Mesendoderm (in vitro differentiated cells): ENCODE results near the gene P3H4.
"Not testable (repeated sequence)": the region's sequence is repeated elsewhere in the genome, so short reads cannot be mapped to it uniquely, and the experiment has no call there.

Experiments used
- DNase-seq: peaks from one replicate; pipeline ENCODE4 v3.0.0; 2013
- H2AK5ac ChIP-seq: 2 replicates; pipeline ENCODE4 v1.6.1; 2013; ENCODE audit warnings: low read length, inconsistent platforms
- H2BK120ac ChIP-seq: 2 replicates; pipeline ENCODE4 v1.6.1; 2013; ENCODE audit warnings: low read depth, mild to moderate bottlenecking, low read length, moderate library complexity, mixed read lengths
- H2BK15ac ChIP-seq: replicated peaks from 2 replicates; pipeline ENCODE4 v1.6.1; 2013; ENCODE audit warnings: low read depth, mild to moderate bottlenecking, moderate library complexity
- H2BK5ac ChIP-seq: 2 replicates; pipeline ENCODE4 v1.6.1; 2013; ENCODE audit warnings: low read length, inconsistent platforms
- H3K18ac ChIP-seq: 2 replicates; pipeline ENCODE4 v1.6.1; 2013; ENCODE audit warnings: mild to moderate bottlenecking, low read length, mixed read lengths
- H3K23ac ChIP-seq: one replicate; pipeline ENCODE4 v1.6.1; 2013; ENCODE audit warnings: low read length
- H3K27ac ChIP-seq: 2 replicates; pipeline ENCODE4 v1.5.1; 2013; ENCODE audit warnings: low read depth, mild to moderate bottlenecking, inconsistent platforms, low read length, moderate library complexity
- H3K27me3 ChIP-seq: 2 replicates; pipeline ENCODE4 v1.6.1; 2013; ENCODE audit warnings: low read length, control low read depth, mild to moderate bottlenecking, inconsistent platforms; ENCODE audit not compliant: insufficient read depth, poor library complexity
- H3K36me3 ChIP-seq: 2 replicates; pipeline ENCODE4 v1.6.1; 2013; ENCODE audit warnings: low read length, inconsistent platforms; ENCODE audit not compliant: control insufficient read depth, insufficient read depth
- H3K4ac ChIP-seq: one replicate; pipeline ENCODE4 v1.6.1; 2013; ENCODE audit warnings: low read depth, mild to moderate bottlenecking, low read length, moderate library complexity
- H3K4me1 ChIP-seq: 2 replicates; pipeline ENCODE4 v1.6.1; 2013; ENCODE audit warnings: low read depth, low read length, inconsistent platforms; ENCODE audit not compliant: control insufficient read depth
- H3K4me2 ChIP-seq: 2 replicates; pipeline ENCODE4 v1.6.1; 2013; ENCODE audit warnings: low read length
- H3K4me3 ChIP-seq: 2 replicates; pipeline ENCODE4 v1.5.1; 2013; ENCODE audit warnings: mild to moderate bottlenecking, low read length
- H3K56ac ChIP-seq: one replicate; pipeline ENCODE4 v1.6.1; 2013; ENCODE audit warnings: low read length
- H3K79me1 ChIP-seq: 2 replicates; pipeline ENCODE4 v1.6.1; 2013; ENCODE audit warnings: low read length, inconsistent platforms
- H3K79me2 ChIP-seq: 2 replicates; pipeline ENCODE4 v1.6.1; 2013; ENCODE audit warnings: mild to moderate bottlenecking, low read length; ENCODE audit not compliant: control insufficient read depth, insufficient read depth
- H3K9ac ChIP-seq: 2 replicates; pipeline ENCODE4 v1.6.1; 2013; ENCODE audit warnings: low read length, inconsistent platforms
- H4K5ac ChIP-seq: one replicate; pipeline ENCODE4 v1.6.1; 2013; ENCODE audit warnings: low read length
- H4K8ac ChIP-seq: one replicate; pipeline ENCODE4 v1.6.1; 2013; ENCODE audit warnings: low read depth, mild to moderate bottlenecking, control low read depth, low read length, moderate library complexity
- WGBS: extraction: QIAGEN DNeasy Blood & Tissue Kit; methylation state at CpG from one replicate; pipeline ENCODE4 v1.1.7; 2013; ENCODE audit warnings: low lambda C conversion rate, missing lambda C conversion rate; ENCODE audit not compliant: insufficient coverage; ENCODE audit errors: extremely low coverage; 5-methylcytosine and 5-hydroxymethylcytosine counted together

Gene P3H4

DNA sequence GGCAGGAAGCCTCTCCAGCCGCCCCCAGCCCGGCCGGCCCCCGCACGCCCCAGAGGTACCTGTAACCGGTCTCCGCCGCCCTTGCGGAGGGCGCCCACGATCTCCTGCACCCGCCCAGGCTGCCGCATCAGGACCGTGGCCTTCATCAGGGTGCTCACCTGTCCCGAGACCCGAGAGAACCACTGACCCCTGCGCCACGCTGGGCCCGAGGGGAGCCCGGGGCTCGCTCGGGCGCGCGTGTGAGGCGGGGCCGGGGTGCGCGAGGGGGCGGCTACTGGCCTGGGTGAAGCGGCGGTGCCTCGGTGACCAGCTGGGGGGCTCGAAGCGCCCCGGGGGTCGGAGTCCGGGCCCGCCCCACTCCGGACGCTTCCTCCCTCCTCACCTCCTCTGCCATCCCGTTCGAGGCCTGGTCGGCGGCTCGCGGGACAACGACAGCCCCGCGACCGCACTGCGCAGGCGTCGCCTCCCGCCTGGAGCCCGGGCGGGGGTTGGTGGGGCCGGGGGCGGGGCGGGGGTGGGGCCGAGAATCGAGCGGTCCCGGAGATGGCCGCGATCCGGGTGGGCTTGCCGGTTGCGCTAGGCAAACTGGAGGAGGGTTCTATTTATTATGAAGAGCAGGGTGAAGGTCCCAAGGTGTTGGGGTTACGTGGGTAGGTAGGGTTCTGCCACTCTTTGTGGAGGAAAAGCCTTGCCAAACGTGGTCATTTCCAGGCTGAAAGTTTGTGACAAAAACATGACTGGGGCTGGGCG lies 24.2 kb upstream of the P3H4 start, which contains the start of gene NT5C3B:
Gene NT5C3B, minus strand, starts transcription at position 433 of the 750 bp plus-strand sequence. Its CDS starts 39 bp downstream, at position 394.
- Histone ChIP-seq H3K4me2 (peak within 1 kb of the TSS; percentile 70), H2BK5ac (no peak within 1 kb of the TSS), H3K79me2 (no peaks in the 10 kb centered on the region), H2AK5ac (no peak within 1 kb of the TSS), H3K9ac (peak within 1 kb of the TSS; percentile 92), H4K8ac (peak within 1 kb of the TSS; percentile 57), H2BK120ac (no peak within 1 kb of the TSS), H3K36me3 (peaks cover 2% of the 10 kb centered on the region), H3K4me1 (peaks cover 2% of the 10 kb centered on the region), H3K56ac (peak within 1 kb of the TSS; percentile 97), H3K79me1 (peaks cover 1% of the 10 kb centered on the region), H2BK15ac (no peak within 1 kb of the TSS), H3K27me3 (no peaks in the 10 kb centered on the region), H3K18ac (peak within 1 kb of the TSS; percentile 53), H3K27ac (no peak within 1 kb of the TSS), H3K23ac (no peak within 1 kb of the TSS), H4K5ac (no peak within 1 kb of the TSS), H3K4ac (peak within 1 kb of the TSS; percentile 63), H3K4me3 (peak within 1 kb of the TSS; percentile 87)
- peak; percentile 48 for DNase-seq
- no CpG with 5 or more reads among the region's 72 CpGs for WGBS

- Histone ChIP-seq H3K27ac (no peak overlapping the region), H2BK15ac (no peak overlapping the region), H3K9ac (peak overlapping the region; percentile 92), H4K8ac (no peak overlapping the region), H3K36me3 (peaks cover 2% of the 10 kb centered on the region), H3K27me3 (no peaks in the 10 kb centered on the region), H4K5ac (no peak overlapping the region), H2AK5ac (no peak overlapping the region), H3K4ac (peak overlapping the region; percentile 63), H3K23ac (no peak overlapping the region), H3K4me2 (peak overlapping the region; percentile 52), H3K18ac (peak overlapping the region; percentile 53), H3K4me3 (peak overlapping the region; percentile 87), H3K4me1 (peaks cover 2% of the 10 kb centered on the region), H3K79me1 (peaks cover 1% of the 10 kb centered on the region), H3K79me2 (no peaks in the 10 kb centered on the region), H3K56ac (peak overlapping the region; percentile 97), H2BK5ac (no peak overlapping the region), H2BK120ac (no peak overlapping the region)
- DNase-seq = no peak
- no CpG with 5 or more reads among the region's 13 CpGs for WGBS
Observed at GRCh38 chr17:41835214-41835799, 23.6 kb upstream of the P3H4 start.

DNA sequence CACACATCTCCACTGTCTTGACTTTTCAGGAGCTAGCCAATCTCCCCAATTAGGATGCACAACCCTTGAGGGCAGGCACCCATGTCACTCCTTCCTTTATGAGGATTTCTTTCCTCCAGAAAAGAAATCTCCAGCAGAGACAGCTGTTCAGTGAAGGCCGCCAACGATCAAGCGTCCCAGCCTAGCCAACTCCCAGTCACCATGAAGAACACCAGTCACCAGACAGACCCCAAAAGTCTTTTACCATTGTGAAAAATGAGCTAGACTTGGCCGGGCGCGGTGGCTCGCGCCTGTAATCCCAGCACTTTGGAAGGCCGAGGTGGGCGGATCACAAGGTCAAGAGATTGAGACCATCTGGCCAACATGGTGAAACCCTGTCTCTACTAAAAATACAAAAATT lies 18.2 kb upstream of the P3H4 start:
- H4K8ac ChIP-seq, H3K27ac ChIP-seq, H3K4me2 ChIP-seq, H3K18ac ChIP-seq, H4K5ac ChIP-seq, H2BK5ac ChIP-seq, H2AK5ac ChIP-seq, H3K27me3 ChIP-seq, H3K79me2 ChIP-seq, H3K36me3 ChIP-seq, H3K9ac ChIP-seq, H2BK15ac ChIP-seq, H3K23ac ChIP-seq, H3K79me1 ChIP-seq, H3K4me3 ChIP-seq, DNase-seq, H3K56ac ChIP-seq, H3K4me1 ChIP-seq, H2BK120ac ChIP-seq, H3K4ac ChIP-seq: not testable (repeated sequence)
- WGBS = no CpG with 5 or more reads among the region's 10 CpGs

- Histone ChIP-seq H3K23ac (no peak overlapping the region), H3K27ac (no peak overlapping the region), H3K36me3 (peaks cover 8% of the 10 kb centered on the region), H3K4me3 (no peak overlapping the region), H2BK5ac (no peak overlapping the region), H2BK120ac (no peak overlapping the region), H4K5ac (no peak overlapping the region), H2BK15ac (no peak overlapping the region), H4K8ac (no peak overlapping the region), H3K56ac (no peak overlapping the region), H3K9ac (no peak overlapping the region), H3K4me1 (no peaks in the 10 kb centered on the region), H3K4ac (no peak overlapping the region), H3K4me2 (no peak overlapping the region), H3K79me2 (no peaks in the 10 kb centered on the region), H3K27me3 (no peaks in the 10 kb centered on the region), H3K18ac (no peak overlapping the region), H3K79me1 (no peaks in the 10 kb centered on the region), H2AK5ac (no peak overlapping the region)
- no CpG with 5 or more reads among the region's 19 CpGs for WGBS
- DNase-seq = no peak
Observed at GRCh38 chr17:41825175-41825845, 13.6 kb upstream of the P3H4 start.

DNA sequence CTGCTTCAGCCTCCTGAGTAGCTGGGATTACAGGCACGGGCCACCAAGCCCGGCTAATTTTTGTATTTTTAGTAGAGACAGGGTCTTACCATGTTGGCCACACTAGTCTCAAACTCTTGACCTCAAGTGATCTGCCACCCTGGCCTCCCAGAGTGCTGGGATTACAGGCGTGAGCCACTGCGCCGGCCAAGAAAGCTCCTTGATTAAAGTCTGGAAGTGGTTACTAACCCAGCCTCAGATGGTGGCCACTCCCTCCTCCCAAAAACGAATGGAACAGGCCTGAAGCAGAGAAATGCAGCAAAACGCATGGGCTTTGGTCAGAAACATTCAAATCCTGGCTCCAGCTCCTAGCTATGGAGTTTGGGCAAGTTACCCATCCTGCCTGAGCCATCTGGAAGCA lies 12.3 kb upstream of the P3H4 start:
- H3K79me1 ChIP-seq = no peaks in the 10 kb centered on the region
- H3K56ac ChIP-seq = no peak overlapping the region
- no peak overlapping the region for H2BK15ac ChIP-seq
- H3K9ac ChIP-seq = no peak overlapping the region
- no peaks in the 10 kb centered on the region for H3K79me2 ChIP-seq
- no peak overlapping the region for H4K8ac ChIP-seq
- WGBS = no CpG with 5 or more reads among the region's 7 CpGs
- H3K4me2 ChIP-seq = no peak overlapping the region
- no peak overlapping the region for H2AK5ac ChIP-seq
- no peak overlapping the region for H3K4me3 ChIP-seq
- DNase-seq = no peak
- no peak overlapping the region for H2BK120ac ChIP-seq
- no peaks in the 10 kb centered on the region for H3K4me1 ChIP-seq
- no peak overlapping the region for H3K23ac ChIP-seq
- peaks cover 4% of the 10 kb centered on the region for H3K36me3 ChIP-seq
- no peak overlapping the region for H3K27ac ChIP-seq
- H3K18ac ChIP-seq = no peak overlapping the region
- no peaks in the 10 kb centered on the region for H3K27me3 ChIP-seq
- H3K4ac ChIP-seq = no peak overlapping the region
- no peak overlapping the region for H4K5ac ChIP-seq
- H2BK5ac ChIP-seq = no peak overlapping the region
